Endothelial cell of umbilical vein (primary cell): ENCODE measurements around the gene GALK2.

Experiments used
- CTCF ChIP-seq, 2 donors: IDR thresholded peaks; 1 replicate in 1 of 2; 2 replicates in 1 of 2; pipeline ENCODE4 v1.5.1; 2011; ENCODE audit warnings: low read length in 2 of 2, mild to moderate bottlenecking in 2 of 2, moderate library complexity in 2 of 2, control low read depth in 1 of 2, inconsistent platforms in 1 of 2, low read depth in 1 of 2; ENCODE audit not compliant: insufficient read depth in 1 of 2; ENCODE audit errors: extremely low read depth in 1 of 2
- EZH2 ChIP-seq: IDR thresholded peaks from 2 replicates; pipeline ENCODE4 v1.6.1; 2012; ENCODE audit warnings: borderline replicate concordance, low read depth, mild to moderate bottlenecking, moderate library complexity, low read length, inconsistent platforms; ENCODE audit not compliant: severe bottlenecking
- FOS ChIP-seq: IDR thresholded peaks from 2 replicates; pipeline ENCODE4 v1.6.1; 2011; ENCODE audit warnings: mild to moderate bottlenecking, low read length, moderate library complexity, borderline replicate concordance; ENCODE audit not compliant: insufficient read depth
- GATA2 ChIP-seq: IDR thresholded peaks from 2 replicates; pipeline ENCODE4 v1.7.0; 2011; ENCODE audit warnings: low read depth, mild to moderate bottlenecking, moderate library complexity, mixed read lengths, low read length; ENCODE audit not compliant: insufficient read length, insufficient read depth
- JUN ChIP-seq: IDR thresholded peaks from 2 replicates; pipeline ENCODE4 v1.6.1; 2011; ENCODE audit warnings: borderline replicate concordance, low read depth; ENCODE audit not compliant: insufficient read length, insufficient read depth
- MAX ChIP-seq: IDR thresholded peaks from 2 replicates; pipeline ENCODE4 v1.6.1; 2011; ENCODE audit not compliant: insufficient read depth, insufficient read length
- MYC ChIP-seq: IDR thresholded peaks from one replicate; pipeline ENCODE4 v1.6.1; 2011; ENCODE audit warnings: mild to moderate bottlenecking, low read depth, low read length
- POLR2A ChIP-seq: IDR thresholded peaks from 2 replicates; pipeline ENCODE4 v1.6.1; 2012; ENCODE audit warnings: low read depth, mild to moderate bottlenecking, control low read depth, low read length
- POLR2AphosphoS5 ChIP-seq: IDR thresholded peaks from 2 replicates; pipeline ENCODE4 v1.6.1; 2012; ENCODE audit warnings: low read depth, mild to moderate bottlenecking, control low read depth, low read length, moderate library complexity; ENCODE audit not compliant: insufficient read depth

GRCh38 chr15:49273734-49274318, 103.8 kb downstream of the GALK2 start:
- TF ChIP-seq CTCF (IDR thresholded peaks at IDR 0.05; ENCODE audit: extremely low read depth in 1 of 2, insufficient read depth in 1 of 2, low read depth in 1 of 2, low read length in 2 of 2) (no peak), POLR2A (no peak), EZH2 (no peak), MYC (no peak), JUN (no peak), MAX (no peak), POLR2AphosphoS5 (no peak), GATA2 (no peak), FOS (no peak)
